ENCODE measurements around the gene TNP2. TPM values are rescaled to one million over a fixed set of nuclear protein-coding genes. Genes with fewer than 3 reads are reported as not detected.

TNP2 gene
- total RNA-seq, 2 donors from 2014 or later = not detected

- H3K36me3 ChIP-seq = no peaks in the 10 kb centered on the region
- no peaks in the 10 kb centered on the region for H3K27me3 ChIP-seq (replicated peaks; ENCODE audit: insufficient read depth)
- no peak for ATAC-seq (ENCODE audit: insufficient number of reproducible peaks, low FRiP score, low read depth)
- H3K4me3 ChIP-seq = no peak within 1 kb of the TSS
- no peak for TF ChIP-seq CTCF (IDR thresholded peaks at IDR 0.05)
- no peak for DNase-seq (ENCODE audit: low spot score)
- no peaks in the 10 kb centered on the region for H3K9me3 ChIP-seq
- H3K4me1 ChIP-seq (ENCODE audit: control insufficient read depth in 1 of 2, low read depth in 2 of 2) = no peaks in the 10 kb centered on the region
- no peak within 1 kb of the TSS for H3K27ac ChIP-seq
Measured at GRCh38 chr16:11276143-11276895, 7.2 kb upstream of the TNP2 start, which contains the start of gene PRM2. PRM2 (minus strand) TSS chr16:11276480; CDS start chr16:11276370, 110 bp downstream.

- Histone ChIP-seq H3K9me3 (no peaks in the 10 kb centered on the region), H3K4me3 (no peak overlapping the region), H3K27ac (no peak overlapping the region), H3K27me3 (replicated peaks; ENCODE audit: insufficient read depth) (no peaks in the 10 kb centered on the region), H3K36me3 (no peaks in the 10 kb centered on the region), H3K4me1 (ENCODE audit: control insufficient read depth in 1 of 2, low read depth in 2 of 2) (no peaks in the 10 kb centered on the region)
- ATAC-seq (ENCODE audit: insufficient number of reproducible peaks, low FRiP score, low read depth) (no peak), DNase-seq (ENCODE audit: low spot score) (no peak)
- TF ChIP-seq CTCF (IDR thresholded peaks at IDR 0.05) = no peak
Measured at GRCh38 chr16:11274964-11275363, 5.8 kb upstream of the TNP2 start.

GRCh38 chr16:11273721-11274324, 4.7 kb upstream of the TNP2 start:
- no peaks in the 10 kb centered on the region for H3K36me3 ChIP-seq
- H3K9me3 ChIP-seq = no peaks in the 10 kb centered on the region
- H3K27me3 ChIP-seq (replicated peaks; ENCODE audit: insufficient read depth) = no peaks in the 10 kb centered on the region
- no peak overlapping the region for H3K27ac ChIP-seq
- TF ChIP-seq CTCF (IDR thresholded peaks at IDR 0.05) = no peak
- no peak overlapping the region for H3K4me3 ChIP-seq
- DNase-seq (ENCODE audit: low spot score) (no peak), ATAC-seq (ENCODE audit: insufficient number of reproducible peaks, low FRiP score, low read depth) (no peak)
- no peaks in the 10 kb centered on the region for H3K4me1 ChIP-seq (ENCODE audit: control insufficient read depth in 1 of 2, low read depth in 2 of 2)

DNA sequence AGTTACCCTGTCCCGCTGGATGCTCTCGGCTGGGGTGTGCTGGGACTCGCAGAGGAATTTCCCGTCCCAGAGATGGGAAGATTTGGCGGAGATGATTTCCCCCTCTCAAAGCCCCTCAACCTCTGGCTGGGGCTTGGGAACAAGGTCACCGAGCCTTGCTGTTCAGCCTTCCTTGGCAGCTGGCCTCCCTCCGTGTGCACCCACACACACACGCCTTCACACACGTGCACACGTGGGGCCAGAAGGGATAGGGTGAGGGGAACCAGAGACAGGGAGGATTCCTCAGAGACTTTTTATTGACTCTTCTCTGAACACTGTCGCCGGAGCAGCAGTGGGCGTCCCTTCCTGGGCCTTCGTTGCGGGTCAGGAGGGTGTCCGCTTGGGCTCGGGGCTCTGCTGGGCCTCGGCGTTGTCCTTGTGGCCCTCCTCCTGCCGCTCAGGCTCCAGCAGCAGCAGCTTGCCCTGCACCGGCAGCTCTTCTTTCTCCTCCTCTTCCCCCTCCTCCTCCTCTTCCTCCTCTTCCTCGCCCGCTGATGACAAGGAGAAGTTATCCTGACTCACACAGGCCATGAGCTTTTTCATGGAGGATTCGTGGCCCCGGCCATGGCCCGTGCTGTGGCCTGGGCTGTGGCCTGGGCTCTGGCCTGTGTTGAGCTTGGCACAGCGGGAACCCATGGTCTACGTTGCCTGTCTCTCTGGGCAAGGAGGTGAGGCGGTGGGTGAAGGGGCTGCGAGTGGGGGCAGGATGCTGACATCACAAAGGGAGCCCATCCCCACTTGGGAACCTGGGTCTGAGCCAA, 4.0 kb upstream of the TNP2 start, which contains the start of gene PRM3:
TSS of gene PRM3 (minus strand) at position 709 of the 800 bp plus-strand sequence. CDS start at position 675, 34 bp downstream.
- ATAC-seq (ENCODE audit: insufficient number of reproducible peaks, low FRiP score, low read depth) (no peak), DNase-seq (ENCODE audit: low spot score) (no peak)
- Histone ChIP-seq H3K36me3 (no peaks in the 10 kb centered on the region), H3K27me3 (replicated peaks; ENCODE audit: insufficient read depth) (no peaks in the 10 kb centered on the region), H3K4me3 (no peak within 1 kb of the TSS), H3K27ac (no peak within 1 kb of the TSS), H3K9me3 (no peaks in the 10 kb centered on the region), H3K4me1 (ENCODE audit: control insufficient read depth in 1 of 2, low read depth in 2 of 2) (no peaks in the 10 kb centered on the region)
- TF ChIP-seq CTCF (IDR thresholded peaks at IDR 0.05) = no peak

DNA sequence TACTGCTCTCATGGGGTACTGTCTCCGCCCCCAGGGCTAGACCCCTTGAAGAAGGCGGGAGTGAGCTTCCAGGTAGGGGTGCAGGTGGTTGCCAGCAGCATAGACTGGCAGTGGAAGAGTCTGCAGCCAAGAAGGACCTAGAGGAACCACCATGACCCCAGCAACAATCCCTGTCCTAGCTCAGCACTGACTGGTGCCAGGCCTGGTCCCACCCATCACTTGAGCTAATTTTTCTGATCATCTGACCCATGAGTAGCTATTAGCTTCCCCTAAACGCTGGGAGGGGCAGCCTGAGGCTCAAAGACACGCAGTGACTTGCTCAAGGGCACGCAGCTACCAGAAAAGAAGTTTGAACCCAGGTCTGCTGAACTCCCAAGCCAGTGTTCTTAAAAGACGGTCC, 3.4 kb upstream of the TNP2 start:
- no peaks in the 10 kb centered on the region for H3K36me3 ChIP-seq
- DNase-seq (ENCODE audit: low spot score) = no peak
- no peak overlapping the region for H3K4me3 ChIP-seq
- TF ChIP-seq CTCF (IDR thresholded peaks at IDR 0.05) = no peak
- no peak overlapping the region for H3K27ac ChIP-seq
- ATAC-seq (ENCODE audit: insufficient number of reproducible peaks, low FRiP score, low read depth) = no peak
- no peaks in the 10 kb centered on the region for H3K9me3 ChIP-seq
- H3K4me1 ChIP-seq (ENCODE audit: control insufficient read depth in 1 of 2, low read depth in 2 of 2) = no peaks in the 10 kb centered on the region
- H3K27me3 ChIP-seq (replicated peaks; ENCODE audit: insufficient read depth) = no peaks in the 10 kb centered on the region

Data from thoracic aorta (tissue), 2 donors.